ENCODE data around the gene C1QA.
"Not testable (repeated sequence)": the region's sequence is repeated elsewhere in the genome, so short reads cannot be mapped to it uniquely, and the experiment has no call there.

Gene C1QA

DNA sequence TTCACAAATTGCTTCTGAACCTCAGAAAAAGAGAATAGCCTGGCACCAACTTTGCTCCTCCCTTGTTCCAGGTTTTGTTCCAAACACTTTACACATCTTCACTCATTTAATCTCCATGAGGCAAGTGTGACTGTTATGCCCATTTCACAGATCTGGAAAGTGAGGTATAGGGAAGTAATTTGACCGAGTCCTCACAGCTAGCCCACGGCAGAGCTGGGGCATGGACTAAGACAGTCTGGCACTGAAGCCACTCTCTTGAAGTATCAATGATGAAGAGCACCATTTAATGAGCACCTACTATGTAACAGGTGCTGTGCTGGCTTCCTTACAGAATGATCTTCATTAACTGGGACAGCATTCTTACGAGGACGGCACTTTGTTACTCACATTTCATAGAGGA is 35.6 kb downstream of the C1QA start:
- DNase-seq (ENCODE audit: low read depth in 2 of 2, low spot score in 1 of 2), result no peak

DNA sequence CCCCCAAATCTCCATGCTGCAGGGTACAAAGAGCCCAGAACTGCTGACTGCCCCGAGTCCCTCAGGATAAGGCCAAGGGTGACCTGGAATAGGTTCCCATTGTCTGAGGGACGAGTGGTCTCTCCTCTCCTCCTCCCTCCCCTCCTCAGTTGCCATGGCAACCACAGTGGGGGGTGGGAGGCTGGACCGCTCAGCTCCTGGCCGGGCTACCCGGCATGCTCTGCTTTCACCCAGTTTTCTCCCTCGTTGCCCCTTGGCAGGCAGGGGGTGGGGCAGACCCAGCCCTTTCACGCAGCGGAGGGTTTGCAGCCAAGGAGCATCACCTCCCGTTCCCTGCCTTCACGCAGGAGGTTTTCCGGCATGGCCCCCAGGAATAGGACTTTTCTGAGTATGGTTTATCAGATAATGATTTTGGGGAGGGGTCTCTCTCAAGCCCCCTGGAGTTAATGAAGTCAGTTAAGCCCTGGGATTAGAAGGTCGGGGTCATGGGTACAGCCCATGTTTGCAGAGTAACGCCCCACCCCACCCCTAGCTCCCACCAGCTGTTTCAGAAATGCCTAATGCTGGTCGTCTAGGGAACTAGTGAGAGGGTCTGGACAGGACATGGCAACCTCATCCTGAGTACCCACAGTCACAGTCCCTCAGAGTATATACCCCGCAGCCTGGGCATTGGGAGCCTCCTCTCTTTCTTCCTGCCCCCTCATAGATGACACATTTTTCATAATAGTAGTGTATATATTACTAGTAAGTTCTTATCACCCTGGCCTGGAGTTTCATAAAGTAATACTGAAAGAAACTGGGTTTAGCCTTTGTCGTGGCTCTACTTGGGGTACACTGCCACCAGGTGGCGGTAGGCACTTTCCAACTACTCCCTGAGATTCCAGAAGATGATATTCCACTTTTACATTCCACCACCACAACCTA is 37.3 kb downstream of the C1QA start:
- DNase-seq (ENCODE audit: low read depth in 2 of 2, low spot score in 1 of 2), result no peak

DNA sequence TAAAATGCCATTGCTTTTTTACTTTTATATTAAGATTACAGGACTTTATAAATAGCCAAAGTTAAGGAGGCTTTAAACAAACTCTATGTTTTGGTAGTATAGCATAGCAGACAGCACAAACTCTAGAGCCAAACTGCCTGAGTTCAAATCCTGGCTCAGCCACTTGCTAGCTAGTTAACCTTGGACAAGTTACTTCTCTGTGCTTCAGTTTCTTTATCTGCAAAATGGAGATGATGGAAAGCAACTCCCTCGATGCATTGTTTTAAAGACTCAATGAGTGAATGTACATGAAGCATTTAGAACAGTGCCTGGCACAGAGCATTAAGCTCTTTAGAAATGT is 38.0 kb downstream of the C1QA start:
- no peak for DNase-seq (ENCODE audit: low read depth in 2 of 2, low spot score in 1 of 2)

DNA sequence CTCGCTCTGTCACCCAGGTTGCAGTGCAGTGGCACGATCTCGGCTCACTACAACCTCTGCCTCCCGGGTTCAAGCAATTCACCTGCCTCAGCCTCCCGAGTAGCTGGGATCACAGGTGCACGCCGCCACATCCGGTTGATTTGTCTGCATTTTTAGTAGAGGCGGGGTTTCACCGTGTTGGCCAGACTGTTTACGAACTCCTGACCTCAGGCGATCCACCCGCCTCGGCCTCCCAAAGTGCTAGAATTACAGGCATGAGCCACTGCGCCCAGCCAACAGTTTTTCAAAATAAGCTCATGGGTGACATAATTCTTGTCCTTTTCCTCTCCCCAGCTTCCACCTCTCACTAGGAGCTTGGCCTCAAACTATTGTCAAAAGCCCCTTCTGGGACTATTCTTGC is 39.7 kb downstream of the C1QA start:
- DNase-seq (ENCODE audit: low read depth in 2 of 2, low spot score in 1 of 2), result not testable (repeated sequence)

DNA sequence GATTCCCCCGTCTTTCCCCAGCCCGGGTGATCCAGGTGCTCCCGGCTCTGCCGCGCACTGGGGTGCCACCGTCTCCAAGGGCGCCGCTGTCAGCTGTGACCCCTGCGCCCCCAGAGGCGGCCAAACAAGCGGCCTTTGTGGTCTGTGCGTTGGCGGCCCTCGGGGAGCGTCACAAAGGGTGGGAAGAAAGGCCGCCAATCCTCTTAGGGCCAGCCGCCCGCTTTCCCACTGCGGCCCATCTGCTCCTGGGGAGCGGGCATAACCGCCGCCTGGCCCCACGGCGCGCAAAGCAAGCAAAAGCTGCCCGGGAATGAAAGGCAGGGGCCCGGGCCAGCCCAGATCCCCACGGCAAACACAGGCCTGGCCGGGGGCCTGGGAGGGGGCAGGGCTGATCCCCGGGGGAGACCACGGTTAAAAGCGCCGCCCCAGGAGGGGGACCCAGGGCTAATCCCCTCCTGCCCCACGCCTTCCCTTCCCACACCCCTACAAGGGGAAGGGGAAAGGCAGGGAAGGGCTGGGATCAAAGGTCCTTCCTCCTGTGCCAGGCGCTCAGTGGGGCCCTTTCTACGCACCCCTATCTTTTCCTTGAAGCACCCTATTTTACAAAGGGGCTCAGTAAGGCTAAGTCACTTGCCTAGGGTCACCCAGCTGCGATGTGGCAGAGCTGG is 40.6 kb downstream of the C1QA start:
- DNase-seq (ENCODE audit: low read depth in 2 of 2, low spot score in 1 of 2), result no peak

DNA sequence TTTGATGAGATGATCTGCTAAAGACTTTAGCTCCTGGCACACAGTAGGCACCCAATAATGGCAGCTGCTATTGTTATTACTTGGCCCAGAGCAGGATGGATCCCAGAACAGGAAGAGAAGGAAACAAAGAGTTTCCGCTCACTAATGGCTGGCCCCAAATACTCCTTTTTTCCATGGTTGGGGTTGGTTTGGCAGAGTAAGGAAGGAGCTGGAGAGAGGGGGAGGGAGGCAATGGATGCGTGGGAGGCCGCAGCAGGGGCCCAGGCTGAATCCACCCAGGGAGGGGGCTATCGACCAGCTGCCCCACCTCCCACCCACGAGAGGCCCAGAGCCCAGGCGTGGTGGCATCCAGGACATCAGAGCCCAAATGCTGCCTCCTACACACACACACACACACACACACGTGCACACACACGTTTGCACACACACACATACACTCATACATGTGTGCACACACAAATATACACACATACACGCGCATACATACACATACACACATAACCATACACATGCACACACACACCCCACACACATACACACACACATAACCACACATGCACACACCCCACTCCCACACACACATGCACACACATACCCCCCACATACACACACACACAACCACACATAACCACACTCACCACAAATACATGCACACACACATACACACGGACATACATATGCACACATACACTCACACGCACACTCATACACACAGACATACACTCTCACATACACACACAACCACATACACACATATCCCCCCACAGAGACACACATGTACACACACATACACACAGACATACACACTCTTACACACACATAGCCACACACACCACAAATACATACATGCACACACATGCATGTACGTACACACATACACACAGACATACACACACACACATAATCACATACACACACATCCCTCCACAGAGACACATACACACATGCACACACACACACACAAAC is 41.8 kb downstream of the C1QA start:
- no peak for DNase-seq (ENCODE audit: low read depth in 2 of 2, low spot score in 1 of 2)

DNA sequence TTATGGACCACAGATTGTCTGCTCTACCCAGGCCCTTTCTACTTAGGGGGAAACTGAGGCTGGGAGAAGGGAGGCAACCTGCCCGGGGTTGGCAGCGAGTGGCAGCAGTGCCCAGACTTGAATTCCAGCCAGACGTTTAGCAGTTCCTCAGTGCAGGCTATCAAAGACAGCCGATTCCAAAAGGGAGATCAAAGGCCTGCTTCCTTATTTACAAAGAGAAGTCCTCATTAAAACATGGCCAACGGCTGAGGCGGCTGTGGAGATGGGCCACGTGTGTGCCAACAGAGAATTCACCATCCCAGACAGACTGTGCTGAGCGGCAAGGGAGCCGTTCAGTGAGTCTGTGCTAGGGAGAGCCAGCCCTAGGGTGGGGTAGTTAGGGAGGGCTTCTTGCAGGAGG is 44.3 kb downstream of the C1QA start:
- no peak for DNase-seq (ENCODE audit: low read depth in 2 of 2, low spot score in 1 of 2)

DNA sequence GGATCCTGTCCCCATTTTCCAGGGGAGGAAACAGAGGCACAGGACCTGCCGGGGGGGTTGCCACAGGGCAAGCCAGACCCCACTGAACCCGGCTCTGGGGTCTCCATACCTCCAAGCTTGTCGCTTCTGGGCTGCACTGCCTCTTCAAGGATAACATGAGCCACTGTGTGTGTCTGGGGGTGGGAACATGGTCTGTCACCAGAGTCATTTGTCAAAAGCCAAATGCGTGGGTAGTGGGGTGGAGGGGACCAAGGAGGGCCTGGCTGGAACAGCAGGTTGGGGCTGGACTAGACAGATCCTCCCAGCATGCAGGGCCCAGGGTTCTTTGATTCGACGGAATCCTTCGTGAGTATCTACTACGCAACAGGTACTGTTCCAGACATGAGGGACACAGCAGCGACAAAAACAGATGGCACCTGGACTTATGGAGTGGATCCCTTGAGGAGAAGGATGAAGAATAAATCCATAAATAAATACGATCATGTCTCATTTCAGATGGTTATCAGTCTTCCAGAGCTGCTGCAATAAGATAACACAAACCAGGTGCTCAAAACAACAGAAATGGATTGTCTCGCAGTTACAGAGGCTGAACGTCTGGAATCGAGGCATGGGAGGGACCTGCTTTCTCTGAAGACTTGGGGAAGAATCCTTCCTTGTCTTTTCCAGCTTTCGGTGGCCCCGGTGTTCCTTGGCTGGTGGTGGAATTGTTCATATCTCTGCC is 45.3 kb downstream of the C1QA start:
- DNase-seq (ENCODE audit: low read depth in 2 of 2, low spot score in 1 of 2), result no peak

DNA sequence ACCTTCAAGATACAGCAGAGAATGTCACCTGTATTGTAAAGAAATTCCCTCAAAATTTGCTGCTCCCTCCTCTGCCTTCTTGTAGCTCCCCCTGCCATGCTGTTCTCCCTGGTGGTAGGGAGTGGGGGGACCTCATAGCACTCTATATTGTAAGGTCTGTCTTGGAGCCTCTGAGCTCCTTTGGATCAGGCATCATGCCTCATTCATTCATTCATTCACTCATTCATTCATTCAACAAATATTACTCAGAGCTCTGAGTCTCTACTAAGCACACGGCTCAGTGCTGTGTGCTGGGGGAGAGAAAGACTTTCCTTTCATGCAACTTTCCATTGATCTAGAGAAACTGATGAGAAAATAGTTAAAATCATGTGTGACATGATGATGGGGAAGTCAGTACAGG is 47.1 kb downstream of the C1QA start:
- no peak for DNase-seq (ENCODE audit: low read depth in 2 of 2, low spot score in 1 of 2)

DNA sequence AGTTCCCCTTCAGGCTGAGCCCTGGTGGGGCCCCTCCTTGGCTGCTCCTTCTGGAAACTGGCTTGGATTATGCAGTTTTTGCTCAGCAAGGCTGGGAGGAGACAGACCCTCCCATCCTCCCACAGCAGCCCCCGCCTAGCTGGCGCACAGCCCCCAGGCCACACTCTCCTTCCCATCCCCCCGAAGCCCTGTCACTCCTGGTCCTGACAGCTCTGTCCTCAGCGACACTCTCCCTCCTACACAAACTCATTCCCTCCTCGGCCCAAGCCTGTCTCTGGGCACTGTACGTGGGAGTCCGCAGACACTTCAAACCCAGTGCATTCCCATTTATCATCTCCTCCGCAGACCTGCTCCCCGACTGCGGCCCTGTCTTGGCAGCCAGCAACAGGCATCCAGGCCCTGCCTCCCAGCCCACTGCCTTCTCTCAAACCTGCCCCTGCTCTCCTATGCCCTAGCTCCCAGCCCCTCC is 49.2 kb downstream of the C1QA start:
- no peak for DNase-seq (ENCODE audit: low read depth in 2 of 2, low spot score in 1 of 2)

DNA sequence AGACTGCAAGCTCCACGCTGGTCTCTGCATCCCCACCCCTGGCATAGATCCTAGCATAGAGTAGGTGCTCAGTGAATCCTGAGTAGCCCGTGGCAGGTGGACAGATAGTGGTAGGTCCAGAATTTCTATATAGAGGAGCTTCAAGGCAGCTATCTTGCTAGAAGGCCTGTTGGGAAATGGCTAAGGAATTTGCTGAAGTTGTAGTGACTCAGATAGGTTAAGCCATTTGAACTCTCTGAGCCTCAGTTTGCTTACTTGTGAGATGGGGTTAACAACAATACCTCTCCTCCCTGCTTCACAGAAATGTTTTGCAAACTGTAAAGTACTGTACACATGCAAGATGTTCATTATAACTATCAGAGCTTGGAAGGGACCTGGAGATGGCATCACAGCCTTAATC is 50.8 kb downstream of the C1QA start:
- DNase-seq (ENCODE audit: low read depth in 2 of 2, low spot score in 1 of 2), result no peak

DNA sequence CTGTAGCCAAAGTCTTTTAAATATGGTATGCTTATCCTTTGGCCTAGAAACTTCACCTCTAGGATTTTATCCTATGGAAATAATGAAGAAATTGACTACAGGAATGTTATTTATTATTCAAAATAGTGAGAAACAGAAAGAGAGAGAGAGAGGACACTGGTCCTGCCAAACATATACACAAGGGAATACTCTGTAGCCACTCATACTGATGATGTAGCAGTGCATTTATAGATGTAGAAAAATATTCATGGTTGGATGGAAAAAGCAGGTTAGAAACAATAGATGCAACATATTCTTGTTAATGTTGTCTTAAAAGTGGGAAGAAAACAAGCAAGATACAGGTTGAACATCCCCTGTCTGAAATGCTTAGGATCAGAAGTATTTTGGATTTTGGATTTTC is 52.0 kb downstream of the C1QA start:
- DNase-seq (ENCODE audit: low read depth in 2 of 2, low spot score in 1 of 2), result no peak

Data from stimulated activated CD8-positive, alpha-beta memory T cell treated with anti-CD3 and anti-CD28 coated beads, Interleukin-4, amount 100 ng/mL, for 1 hour (primary cell).